ENCODE results near the gene VPS33B.

The VPS33B gene

GRCh38 chr15:90960298-90961091 lies 61.9 kb downstream of the VPS33B start:
- H3K4me3 ChIP-seq (ENCODE audit: low read depth, low read length): no peak overlapping the region
- TF ChIP-seq CTCF (IDR thresholded peaks at IDR 0.05; ENCODE audit: low read depth, low read length) (no peak), MAX (IDR thresholded peaks at IDR 0.05; ENCODE audit: low read depth, low read length) (no peak), POLR2A (IDR thresholded peaks at IDR 0.05; ENCODE audit: extremely low read depth, insufficient read length) (no peak), MYC (IDR thresholded peaks at IDR 0.05; ENCODE audit: low read depth, low read length) (no peak)
- no peak for DNase-seq (ENCODE audit: low read depth)

- no peak for DNase-seq (ENCODE audit: low read depth)
- TF ChIP-seq MAX (IDR thresholded peaks at IDR 0.05; ENCODE audit: low read depth, low read length): no peak
- no peak for TF ChIP-seq CTCF (IDR thresholded peaks at IDR 0.05; ENCODE audit: low read depth, low read length)
- TF ChIP-seq POLR2A (IDR thresholded peaks at IDR 0.05; ENCODE audit: extremely low read depth, insufficient read length): no peak
- TF ChIP-seq MYC (IDR thresholded peaks at IDR 0.05; ENCODE audit: low read depth, low read length): no peak
- no peak overlapping the region for H3K4me3 ChIP-seq (ENCODE audit: low read depth, low read length)
These were observed 62.5 kb downstream of the VPS33B start for GRCh38 chr15:90959894-90960293.

- no peak overlapping the region for H3K4me3 ChIP-seq (ENCODE audit: low read depth, low read length)
- no peak for TF ChIP-seq MYC (IDR thresholded peaks at IDR 0.05; ENCODE audit: low read depth, low read length)
- TF ChIP-seq POLR2A (IDR thresholded peaks at IDR 0.05; ENCODE audit: extremely low read depth, insufficient read length): no peak
- TF ChIP-seq MAX (IDR thresholded peaks at IDR 0.05; ENCODE audit: low read depth, low read length): no peak
- no peak for TF ChIP-seq CTCF (IDR thresholded peaks at IDR 0.05; ENCODE audit: low read depth, low read length)
- no peak for DNase-seq (ENCODE audit: low read depth)
These were observed 63.3 kb downstream of the VPS33B start for GRCh38 chr15:90959028-90959595.

GRCh38 chr15:90957791-90958190 lies 64.6 kb downstream of the VPS33B start:
- no peak for DNase-seq (ENCODE audit: low read depth)
- H3K4me3 ChIP-seq (ENCODE audit: low read depth, low read length): no peak overlapping the region
- TF ChIP-seq MYC (IDR thresholded peaks at IDR 0.05; ENCODE audit: low read depth, low read length) (no peak), MAX (IDR thresholded peaks at IDR 0.05; ENCODE audit: low read depth, low read length) (no peak), CTCF (IDR thresholded peaks at IDR 0.05; ENCODE audit: low read depth, low read length) (no peak), POLR2A (IDR thresholded peaks at IDR 0.05; ENCODE audit: extremely low read depth, insufficient read length) (no peak)

GRCh38 chr15:90957031-90957790 lies 65.2 kb downstream of the VPS33B start:
- DNase-seq (ENCODE audit: low read depth): no peak
- no peak for TF ChIP-seq POLR2A (IDR thresholded peaks at IDR 0.05; ENCODE audit: extremely low read depth, insufficient read length)
- no peak for TF ChIP-seq CTCF (IDR thresholded peaks at IDR 0.05; ENCODE audit: low read depth, low read length)
- no peak for TF ChIP-seq MAX (IDR thresholded peaks at IDR 0.05; ENCODE audit: low read depth, low read length)
- TF ChIP-seq MYC (IDR thresholded peaks at IDR 0.05; ENCODE audit: low read depth, low read length): no peak
- no peak overlapping the region for H3K4me3 ChIP-seq (ENCODE audit: low read depth, low read length)

Measured in NB4 (cell line).